ENCODE data around the gene ZNF346.

- TF ChIP-seq, protein P1, sequence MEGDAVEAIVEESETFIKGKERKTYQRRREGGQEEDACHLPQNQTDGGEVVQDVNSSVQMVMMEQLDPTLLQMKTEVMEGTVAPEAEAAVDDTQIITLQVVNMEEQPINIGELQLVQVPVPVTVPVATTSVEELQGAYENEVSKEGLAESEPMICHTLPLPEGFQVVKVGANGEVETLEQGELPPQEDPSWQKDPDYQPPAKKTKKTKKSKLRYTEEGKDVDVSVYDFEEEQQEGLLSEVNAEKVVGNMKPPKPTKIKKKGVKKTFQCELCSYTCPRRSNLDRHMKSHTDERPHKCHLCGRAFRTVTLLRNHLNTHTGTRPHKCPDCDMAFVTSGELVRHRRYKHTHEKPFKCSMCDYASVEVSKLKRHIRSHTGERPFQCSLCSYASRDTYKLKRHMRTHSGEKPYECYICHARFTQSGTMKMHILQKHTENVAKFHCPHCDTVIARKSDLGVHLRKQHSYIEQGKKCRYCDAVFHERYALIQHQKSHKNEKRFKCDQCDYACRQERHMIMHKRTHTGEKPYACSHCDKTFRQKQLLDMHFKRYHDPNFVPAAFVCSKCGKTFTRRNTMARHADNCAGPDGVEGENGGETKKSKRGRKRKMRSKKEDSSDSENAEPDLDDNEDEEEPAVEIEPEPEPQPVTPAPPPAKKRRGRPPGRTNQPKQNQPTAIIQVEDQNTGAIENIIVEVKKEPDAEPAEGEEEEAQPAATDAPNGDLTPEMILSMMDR (conservative IDR thresholded peaks at IDR 0.05; ENCODE audit: low read depth, low read length) = no peak
- TF ChIP-seq EZH2 (IDR thresholded peaks at IDR 0.05; ENCODE audit: borderline replicate concordance, low read depth, low read length, poor library complexity, severe bottlenecking) = no peak
Measured at GRCh38 chr5:177043114-177043513, 20.6 kb downstream of the ZNF346 start.

Data from A673 (cell line).